NB4 (cell line): ENCODE results near the gene GCG.

Experiments used
- DNase-seq: peaks from one replicate; pipeline ENCODE4 v3.0.0; 2010; ENCODE audit warnings: low read depth
- H3K4me3 ChIP-seq: one replicate; pipeline ENCODE4 v1.5.1; 2011; ENCODE audit warnings: mild to moderate bottlenecking, low read depth, low read length, moderate library complexity
- MYC ChIP-seq: IDR thresholded peaks from 2 replicates; pipeline ENCODE4 v1.6.1; 2011; ENCODE audit warnings: low read depth, low read length
- POLR2A ChIP-seq: IDR thresholded peaks from 2 replicates; pipeline ENCODE4 v1.6.1; 2011; ENCODE audit warnings: mild to moderate bottlenecking; ENCODE audit not compliant: insufficient read length; ENCODE audit errors: extremely low read depth
- TF ChIP-seq, protein P1 (sequence below): IDR thresholded peaks from one replicate; pipeline ENCODE4 v1.5.1; 2012; ENCODE audit warnings: low read depth, low read length
- TF ChIP-seq, protein P2 (sequence below): IDR thresholded peaks from 2 replicates; pipeline ENCODE4 v1.6.1; 2011; ENCODE audit warnings: low read depth, low read length

The GCG gene

DNA sequence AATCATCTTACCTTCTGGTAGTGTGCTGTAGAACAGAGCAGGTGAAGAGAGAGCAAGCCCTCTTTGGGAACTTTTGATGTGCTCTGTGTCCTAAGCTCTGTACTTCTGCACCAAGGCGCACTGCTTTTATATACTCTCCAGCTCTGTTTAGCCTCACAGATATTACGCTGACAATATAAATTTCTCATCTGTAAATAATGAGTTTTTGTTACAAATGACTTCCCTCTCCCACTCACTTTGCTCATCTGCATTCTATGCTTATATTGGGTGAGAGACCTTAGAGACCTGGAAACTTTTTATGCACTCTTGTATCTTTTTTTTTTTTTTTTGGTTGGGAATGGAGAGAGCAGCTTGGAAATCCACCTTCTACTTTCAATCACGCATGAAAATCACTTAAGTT lies at the start of gene GCG:
TSS of gene GCG (minus strand) at position 101 of the 400 bp plus-strand sequence. CDS start 3,069 bp downstream, outside the sequence.
- no peak for DNase-seq
- no peak within 1 kb of the TSS for H3K4me3 ChIP-seq
- TF ChIP-seq MYC (no peak), POLR2A (no peak)
- TF ChIP-seq, protein P1, sequence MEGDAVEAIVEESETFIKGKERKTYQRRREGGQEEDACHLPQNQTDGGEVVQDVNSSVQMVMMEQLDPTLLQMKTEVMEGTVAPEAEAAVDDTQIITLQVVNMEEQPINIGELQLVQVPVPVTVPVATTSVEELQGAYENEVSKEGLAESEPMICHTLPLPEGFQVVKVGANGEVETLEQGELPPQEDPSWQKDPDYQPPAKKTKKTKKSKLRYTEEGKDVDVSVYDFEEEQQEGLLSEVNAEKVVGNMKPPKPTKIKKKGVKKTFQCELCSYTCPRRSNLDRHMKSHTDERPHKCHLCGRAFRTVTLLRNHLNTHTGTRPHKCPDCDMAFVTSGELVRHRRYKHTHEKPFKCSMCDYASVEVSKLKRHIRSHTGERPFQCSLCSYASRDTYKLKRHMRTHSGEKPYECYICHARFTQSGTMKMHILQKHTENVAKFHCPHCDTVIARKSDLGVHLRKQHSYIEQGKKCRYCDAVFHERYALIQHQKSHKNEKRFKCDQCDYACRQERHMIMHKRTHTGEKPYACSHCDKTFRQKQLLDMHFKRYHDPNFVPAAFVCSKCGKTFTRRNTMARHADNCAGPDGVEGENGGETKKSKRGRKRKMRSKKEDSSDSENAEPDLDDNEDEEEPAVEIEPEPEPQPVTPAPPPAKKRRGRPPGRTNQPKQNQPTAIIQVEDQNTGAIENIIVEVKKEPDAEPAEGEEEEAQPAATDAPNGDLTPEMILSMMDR, result no peak
- TF ChIP-seq, protein P2, sequence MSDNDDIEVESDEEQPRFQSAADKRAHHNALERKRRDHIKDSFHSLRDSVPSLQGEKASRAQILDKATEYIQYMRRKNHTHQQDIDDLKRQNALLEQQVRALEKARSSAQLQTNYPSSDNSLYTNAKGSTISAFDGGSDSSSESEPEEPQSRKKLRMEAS, result no peak

GRCh38 chr2:162200636-162201035 lies 48.6 kb upstream of the GCG start:
- no peak for DNase-seq
- no peak for TF ChIP-seq MYC
- TF ChIP-seq, protein P1, result no peak
- TF ChIP-seq, protein P2, result no peak
- no peak for TF ChIP-seq POLR2A
- H3K4me3 ChIP-seq, result no peak overlapping the region

DNA sequence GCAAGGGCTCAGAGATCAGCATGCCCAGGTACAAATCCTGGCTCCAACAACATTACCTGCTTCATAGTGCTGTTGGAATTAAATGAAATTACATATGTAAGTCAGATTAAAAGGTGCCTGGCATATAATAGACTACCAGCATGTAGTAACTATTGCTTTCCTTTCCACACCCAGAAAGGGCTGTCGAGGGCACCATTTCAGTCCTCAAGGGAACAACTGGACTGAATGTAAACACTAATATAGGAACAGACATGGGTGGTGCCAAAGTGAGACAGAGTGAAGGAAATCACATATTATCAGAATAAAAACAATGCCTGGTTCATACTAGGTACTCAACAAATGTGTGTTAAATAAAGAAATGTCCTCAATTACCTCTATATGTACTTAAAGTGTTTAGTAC lies 47.9 kb upstream of the GCG start:
- no peak for DNase-seq
- TF ChIP-seq, protein P1, result no peak
- TF ChIP-seq, protein P2, result no peak
- H3K4me3 ChIP-seq, result no peak overlapping the region

DNA sequence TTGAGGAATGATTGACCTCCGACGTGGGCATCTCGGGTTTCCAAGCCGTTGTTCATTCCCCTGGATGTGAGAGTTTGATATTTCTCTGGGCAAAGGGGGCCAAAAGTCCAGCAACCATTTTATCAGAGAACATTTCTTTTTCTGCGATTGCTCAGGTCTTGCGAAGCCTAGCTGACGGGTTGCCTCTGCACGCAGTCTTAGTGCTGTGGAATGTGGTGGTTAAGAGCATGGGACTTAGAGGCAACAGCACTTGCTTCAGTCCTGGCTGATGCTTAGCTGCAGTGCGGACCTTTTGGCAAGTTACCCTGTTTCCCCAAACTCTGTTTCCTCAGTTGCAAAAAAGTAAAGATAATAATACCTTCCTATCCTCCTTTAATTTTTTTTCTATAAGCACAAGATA lies 46.2 kb upstream of the GCG start:
- H3K4me3 ChIP-seq, result no peak overlapping the region
- no peak for TF ChIP-seq POLR2A
- TF ChIP-seq, protein P2, result no peak
- TF ChIP-seq, protein P1, result no peak
- no peak for TF ChIP-seq MYC
- DNase-seq, result no peak

GRCh38 chr2:162197069-162197825 lies 45.2 kb upstream of the GCG start:
- no peak for DNase-seq
- TF ChIP-seq, protein P2, result no peak
- TF ChIP-seq POLR2A, result no peak
- TF ChIP-seq MYC, result no peak
- TF ChIP-seq, protein P1, result no peak
- no peak overlapping the region for H3K4me3 ChIP-seq

- no peak for DNase-seq
- TF ChIP-seq, protein P2, result no peak
- TF ChIP-seq, protein P1, result no peak
- no peak for TF ChIP-seq POLR2A
- no peak for TF ChIP-seq MYC
These were observed 44.6 kb upstream of the GCG start for GRCh38 chr2:162196638-162197037.

More at GRCh38 chr2:162196638-162197037, 44.6 kb upstream of the GCG start:
- H3K4me3 ChIP-seq, result no peak overlapping the region
